Peyer's patch (tissue), 4 donors: ENCODE measurements around the gene INTS1.

ENCODE experiments used
- CTCF ChIP-seq, 6 experiments: fragments of 450-650 bp in 4 of 6; fragments of 200-600 bp in 2 of 6; sonication (generic) in 1 of 6; IDR thresholded peaks; one replicate each; pipeline ENCODE4 v1.5.1; 2017 to 2019; ENCODE audit warnings: antibody characterized with exemption in 6 of 6, mild to moderate bottlenecking in 3 of 6, moderate library complexity in 1 of 6
- POLR2A ChIP-seq, 2 donors: fragments of 450-650 bp; IDR thresholded peaks; one replicate each; pipeline ENCODE4 v1.5.1; 2017; ENCODE audit warnings: antibody characterized with exemption in 2 of 2, mild to moderate bottlenecking in 2 of 2, moderate library complexity in 2 of 2

- TF ChIP-seq POLR2A (IDR thresholded peaks at IDR 0.05), result peak; percentile 98 to 99
- no peak for TF ChIP-seq CTCF (IDR thresholded peaks at IDR 0.05)
Measured at GRCh38 chr7:1458683-1459511, 45.3 kb downstream of the INTS1 start, which contains the start of gene MICALL2.
